Activated naive CD4-positive, alpha-beta T cell treated with anti-CD3 and anti-CD28 coated beads, Interleukin-2, amount 50 U/mL, for 72 hours (primary cell): ENCODE results near the gene CATSPER3. TPM values are rescaled to one million over a fixed set of nuclear protein-coding genes. Genes with fewer than 3 reads are reported as not detected.
"Not testable (repeated sequence)": the region's sequence is repeated elsewhere in the genome, so short reads cannot be mapped to it uniquely, and the experiment has no call there.

Experiments used
- ATAC-seq, 2 donors: fragments of 150-1000 bp; cut with Tn5 transposase; 2 replicates each; pipeline ENCODE4 v1.10.0; 2021; ENCODE audit warnings: mild to moderate bottlenecking in 2 of 2, moderate library complexity in 2 of 2
- DNase-seq, 2 donors: peaks; one replicate each; pipeline ENCODE4 v3.0.0; 2021 to 2022; ENCODE audit warnings: low spot score in 2 of 2
- H3K27ac Mint-ChIP-seq, 2 donors: one replicate each; pipeline ENCODE4 v1.8.0; 2022; ENCODE audit warnings: mild to moderate bottlenecking in 2 of 2, mixed read lengths in 2 of 2
- H3K36me3 Mint-ChIP-seq, 2 donors: one replicate each; pipeline ENCODE4 v1.8.0; 2022; ENCODE audit warnings: mixed read lengths in 2 of 2
- H3K9me3 Mint-ChIP-seq, 2 donors: one replicate each; pipeline ENCODE4 v1.8.0; 2022; ENCODE audit warnings: mixed read lengths in 2 of 2
- total RNA-seq, 2 donors: library from RNA; stranded (reverse); gene quantifications; one replicate each; pipeline ENCODE4 v1.2.3, GENCODE V29; 2022

The CATSPER3 gene
- total RNA-seq, 2 donors from 2014 or later = 0.23 to 0.51 TPM

GRCh38 chr5:134964359-134965270 is 3.1 kb upstream of the CATSPER3 start:
- no peaks in the 10 kb centered on the region for H3K9me3 Mint-ChIP-seq
- H3K27ac Mint-ChIP-seq = peak overlapping the region; percentile 89 to 90
- ATAC-seq (peak; percentile 85 to 87), DNase-seq (peak in 1 of 2 donors; percentile 14)
- peaks cover 0 to 13% of the 10 kb centered on the region in 2 donors for H3K36me3 Mint-ChIP-seq

- Mint-ChIP-seq H3K9me3 (no peaks in the 10 kb centered on the region), H3K27ac (peak overlapping the region; percentile 77 to 90), H3K36me3 (peaks cover 0 to 14% of the 10 kb centered on the region in 2 donors)
- ATAC-seq (peak; percentile 71 to 74), DNase-seq (no peak)
Observed at GRCh38 chr5:134965271-134965825, 2.4 kb upstream of the CATSPER3 start.

GRCh38 chr5:134968055-134968454 is 348 bp downstream of the CATSPER3 start:
- Mint-ChIP-seq H3K27ac (no peak overlapping the region), H3K9me3 (no peaks in the 10 kb centered on the region), H3K36me3 (peaks cover 0 to 14% of the 10 kb centered on the region in 2 donors)
- no peak for DNase-seq
- no peak for ATAC-seq

- no peak for DNase-seq
- no peak for ATAC-seq
- no peak overlapping the region for H3K27ac Mint-ChIP-seq
- H3K9me3 Mint-ChIP-seq = no peaks in the 10 kb centered on the region
- peaks cover 0 to 12% of the 10 kb centered on the region in 2 donors for H3K36me3 Mint-ChIP-seq
Observed at GRCh38 chr5:134969166-134969565, 1.5 kb downstream of the CATSPER3 start.

- ATAC-seq (no peak), DNase-seq (no peak)
- Mint-ChIP-seq H3K9me3 (peaks cover 10 to 20% of the 10 kb centered on the region in 2 donors), H3K27ac (peak overlapping the region in 1 of 2 donors; percentile 34), H3K36me3 (peaks cover 25 to 34% of the 10 kb centered on the region in 2 donors)
Observed at GRCh38 chr5:134975078-134975715, 7.5 kb downstream of the CATSPER3 start.

GRCh38 chr5:134975843-134976242 is 8.1 kb downstream of the CATSPER3 start:
- no peak for ATAC-seq
- Mint-ChIP-seq H3K36me3 (peaks cover 28 to 37% of the 10 kb centered on the region in 2 donors), H3K27ac (no peak overlapping the region), H3K9me3 (peaks cover 10 to 24% of the 10 kb centered on the region in 2 donors)
- no peak for DNase-seq

- no peak for DNase-seq
Observed at GRCh38 chr5:134976841-134977240, 9.1 kb downstream of the CATSPER3 start.

GRCh38 chr5:134979416-134979815 is 11.7 kb downstream of the CATSPER3 start:
- DNase-seq (no peak), ATAC-seq (no peak)
- Mint-ChIP-seq H3K27ac (no peak overlapping the region), H3K36me3 (peaks cover 45 to 59% of the 10 kb centered on the region in 2 donors), H3K9me3 (peaks cover 31 to 51% of the 10 kb centered on the region in 2 donors)

More at GRCh38 chr5:134976841-134977240, 9.1 kb downstream of the CATSPER3 start:
- Mint-ChIP-seq H3K36me3 (peaks cover 38 to 47% of the 10 kb centered on the region in 2 donors), H3K27ac (no peak overlapping the region), H3K9me3 (peaks cover 15 to 34% of the 10 kb centered on the region in 2 donors)
- no peak for ATAC-seq

- Mint-ChIP-seq H3K9me3 (peaks cover 30 to 43% of the 10 kb centered on the region in 2 donors), H3K36me3 (peaks cover 28 to 40% of the 10 kb centered on the region in 2 donors), H3K27ac (no peak overlapping the region)
- no peak for DNase-seq
- ATAC-seq = no peak
Observed at GRCh38 chr5:134982230-134982629, 14.5 kb downstream of the CATSPER3 start.

- Mint-ChIP-seq H3K36me3 (no peaks in the 10 kb centered on the region), H3K9me3 (no peaks in the 10 kb centered on the region), H3K27ac (no peak overlapping the region)
- ATAC-seq (no peak), DNase-seq (no peak)
Observed at GRCh38 chr5:134989266-134989830, 21.6 kb downstream of the CATSPER3 start.

- not testable (repeated sequence) for H3K9me3 Mint-ChIP-seq, H3K36me3 Mint-ChIP-seq, DNase-seq, H3K27ac Mint-ChIP-seq, ATAC-seq
Observed at GRCh38 chr5:134990183-134990582, 22.5 kb downstream of the CATSPER3 start.

GRCh38 chr5:134992148-134992547 is 24.4 kb downstream of the CATSPER3 start:
- ATAC-seq (no peak), DNase-seq (no peak)
- no peaks in the 10 kb centered on the region for H3K36me3 Mint-ChIP-seq
- H3K9me3 Mint-ChIP-seq = no peaks in the 10 kb centered on the region
- H3K27ac Mint-ChIP-seq = no peak overlapping the region

GRCh38 chr5:134993161-134993560 is 25.5 kb downstream of the CATSPER3 start:
- Mint-ChIP-seq H3K27ac (no peak overlapping the region), H3K36me3 (no peaks in the 10 kb centered on the region), H3K9me3 (no peaks in the 10 kb centered on the region)
- DNase-seq (no peak), ATAC-seq (no peak)

- Mint-ChIP-seq H3K27ac (no peak overlapping the region), H3K9me3 (no peaks in the 10 kb centered on the region), H3K36me3 (no peaks in the 10 kb centered on the region)
- DNase-seq = no peak
- no peak for ATAC-seq
Observed at GRCh38 chr5:134994560-134995156, 27.0 kb downstream of the CATSPER3 start.

GRCh38 chr5:134995850-134996402 is 28.2 kb downstream of the CATSPER3 start:
- no peak for ATAC-seq
- Mint-ChIP-seq H3K36me3 (no peaks in the 10 kb centered on the region), H3K27ac (no peak overlapping the region), H3K9me3 (no peaks in the 10 kb centered on the region)
- DNase-seq = no peak

- ATAC-seq (no peak), DNase-seq (no peak)
- no peak overlapping the region for H3K27ac Mint-ChIP-seq
- no peaks in the 10 kb centered on the region for H3K36me3 Mint-ChIP-seq
- H3K9me3 Mint-ChIP-seq = no peaks in the 10 kb centered on the region
Observed at GRCh38 chr5:134997015-134997414, 29.3 kb downstream of the CATSPER3 start.
